Measurements from ENCODE around the gene SPATA21.
"Not testable (repeated sequence)": the region's sequence is repeated elsewhere in the genome, so short reads cannot be mapped to it uniquely, and the experiment has no call there.

SPATA21 gene

DNA sequence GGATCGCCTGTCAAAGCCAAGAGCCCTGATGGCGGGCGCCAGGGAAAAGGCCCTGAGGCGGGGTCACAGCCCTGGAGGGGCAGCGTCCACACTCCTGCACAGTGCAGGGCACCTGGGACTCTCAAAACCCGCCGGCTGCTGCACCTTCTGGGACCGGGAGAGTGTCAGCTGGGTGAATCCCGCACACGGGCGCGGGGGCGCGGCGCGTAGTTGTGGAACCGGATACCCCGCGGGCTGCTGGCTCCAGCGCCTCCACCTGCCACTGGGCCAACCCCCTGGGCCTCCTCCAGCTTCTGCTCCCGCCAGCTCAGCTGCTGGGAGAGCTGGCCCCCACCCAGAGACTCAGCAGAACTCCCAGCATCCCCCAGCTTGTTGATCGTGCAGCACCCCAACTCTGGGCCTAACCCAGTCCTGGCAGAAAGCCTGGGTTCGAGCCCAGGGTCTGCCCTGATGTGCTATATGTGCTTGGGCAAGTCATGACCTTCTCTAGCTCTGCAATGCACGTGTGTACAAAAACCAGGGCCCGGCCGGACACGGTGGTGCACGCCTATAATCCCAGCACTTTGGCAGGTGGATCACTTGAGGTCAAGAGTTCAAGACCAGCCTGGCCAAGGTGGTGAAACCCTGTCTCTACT lies 37.1 kb upstream of the SPATA21 start:
- H3K4me3 ChIP-seq (ENCODE audit: low read length), result no peak overlapping the region
- H3K36me3 ChIP-seq (ENCODE audit: insufficient read depth, low read length), result peaks cover 49% of the 10 kb centered on the region
- H3K9ac ChIP-seq (ENCODE audit: low read depth, low read length), result no peak overlapping the region
- no peaks in the 10 kb centered on the region for H3K9me3 ChIP-seq (ENCODE audit: insufficient read depth, low read depth, low read length)
- 95% methylated on average over 28 of the region's 28 CpGs for WGBS
- no peak overlapping the region for H3K27ac ChIP-seq (ENCODE audit: low read depth, low read length)
- no peaks in the 10 kb centered on the region for H3K4me1 ChIP-seq (ENCODE audit: insufficient read depth, low read length)
- H3K27me3 ChIP-seq (ENCODE audit: insufficient read depth, low read length), result no peaks in the 10 kb centered on the region

DNA sequence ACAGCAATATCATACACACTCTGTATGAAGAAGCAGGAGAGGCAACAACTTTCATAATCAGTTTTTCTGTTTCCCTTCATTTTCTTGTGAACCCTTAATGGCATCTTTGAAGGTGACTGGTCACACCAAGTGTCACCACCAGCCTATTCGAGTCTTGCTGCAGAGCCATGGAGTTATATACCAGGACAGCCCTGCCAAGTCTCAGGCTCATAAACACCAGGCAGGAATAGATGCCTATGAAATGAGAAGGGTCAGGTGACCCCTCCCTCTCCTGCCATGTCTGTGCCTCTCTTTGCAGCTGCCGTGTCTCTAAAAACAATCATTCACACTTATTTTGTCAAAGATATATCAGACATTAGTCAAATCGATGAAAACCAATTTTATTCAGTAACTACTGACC lies 31.3 kb upstream of the SPATA21 start:
- no peaks in the 10 kb centered on the region for H3K4me1 ChIP-seq (ENCODE audit: insufficient read depth, low read length)
- WGBS, result 81% methylated on average over 3 of the region's 3 CpGs

DNA sequence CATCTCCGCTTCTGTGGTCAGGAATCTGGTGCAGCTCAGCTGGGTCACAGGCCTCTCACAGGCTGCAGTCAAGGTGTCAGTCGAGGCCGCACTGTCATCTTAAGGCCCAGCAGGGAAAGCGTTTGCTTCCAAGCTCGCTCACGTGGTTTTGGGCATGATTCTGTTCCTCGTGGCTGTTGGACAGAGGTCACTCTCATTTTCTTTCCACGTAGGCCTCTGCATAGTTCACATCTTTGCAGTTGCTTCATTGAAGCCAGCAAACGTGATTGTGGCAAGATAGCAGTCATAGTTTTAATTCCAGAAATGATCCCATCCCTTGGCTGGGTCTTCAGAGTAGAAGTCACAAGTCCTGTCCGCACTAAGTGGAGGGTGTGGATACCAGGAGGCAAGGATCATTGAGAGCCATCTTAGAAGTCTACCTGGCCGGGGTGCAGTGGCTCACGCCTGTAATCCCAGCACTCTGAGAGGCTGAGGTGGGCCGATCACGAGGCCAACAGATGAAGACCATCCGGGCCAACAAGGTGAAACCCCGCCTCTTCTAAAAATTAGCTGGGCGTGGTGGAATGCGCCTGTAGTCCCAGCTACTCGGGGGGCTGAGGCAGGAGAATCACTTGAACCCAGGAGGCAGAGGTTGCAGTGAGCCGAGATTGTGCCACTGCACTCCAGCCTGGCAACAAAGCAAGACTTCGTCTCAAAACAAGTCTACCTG lies 27.8 kb upstream of the SPATA21 start:
- Histone ChIP-seq H3K9ac (ENCODE audit: low read depth, low read length) (no peak overlapping the region), H3K4me1 (ENCODE audit: insufficient read depth, low read length) (no peaks in the 10 kb centered on the region), H3K9me3 (ENCODE audit: insufficient read depth, low read depth, low read length) (no peaks in the 10 kb centered on the region), H3K4me3 (ENCODE audit: low read length) (no peak overlapping the region), H3K27me3 (ENCODE audit: insufficient read depth, low read length) (no peaks in the 10 kb centered on the region), H3K27ac (ENCODE audit: low read depth, low read length) (no peak overlapping the region), H3K36me3 (ENCODE audit: insufficient read depth, low read length) (peaks cover 3% of the 10 kb centered on the region)
- WGBS, result 93% methylated on average over 21 of the region's 21 CpGs

More for the DNA sequence above, 31.3 kb upstream of the SPATA21 start:
- Histone ChIP-seq H3K9me3 (ENCODE audit: insufficient read depth, low read depth, low read length) (no peaks in the 10 kb centered on the region), H3K36me3 (ENCODE audit: insufficient read depth, low read length) (peaks cover 23% of the 10 kb centered on the region), H3K9ac (ENCODE audit: low read depth, low read length) (no peak overlapping the region), H3K27ac (ENCODE audit: low read depth, low read length) (no peak overlapping the region), H3K4me3 (ENCODE audit: low read length) (no peak overlapping the region), H3K27me3 (ENCODE audit: insufficient read depth, low read length) (no peaks in the 10 kb centered on the region)

DNA sequence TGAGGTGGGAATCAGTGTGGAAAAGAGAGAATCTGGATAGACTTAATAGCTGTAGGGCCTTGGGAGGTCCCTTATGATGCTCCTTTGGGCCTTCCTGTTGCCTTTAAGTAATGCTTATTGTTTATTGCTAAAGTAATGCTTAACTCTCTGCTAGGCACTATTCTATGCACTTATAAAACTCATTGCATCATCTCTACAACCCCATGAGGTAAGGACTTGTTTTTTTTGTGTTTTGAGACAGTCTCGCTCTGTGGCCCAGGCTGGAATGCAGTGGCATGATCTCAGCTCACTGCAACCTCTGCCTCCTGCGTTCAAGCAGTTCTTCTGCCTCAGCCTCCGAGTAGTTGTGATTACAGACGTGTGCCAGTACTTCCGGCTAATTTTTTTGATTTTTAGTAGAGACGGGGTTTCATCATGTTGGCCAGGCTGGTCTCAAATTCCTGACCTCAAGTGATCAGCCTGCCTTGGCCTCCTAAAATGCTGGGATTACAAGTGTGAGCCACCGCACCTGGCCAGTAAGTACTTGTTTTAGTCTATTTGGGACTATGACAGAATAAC lies 25.6 kb upstream of the SPATA21 start:
- Histone ChIP-seq H3K9ac (ENCODE audit: low read depth, low read length) (no peak overlapping the region), H3K4me1 (ENCODE audit: insufficient read depth, low read length) (no peaks in the 10 kb centered on the region), H3K9me3 (ENCODE audit: insufficient read depth, low read depth, low read length) (no peaks in the 10 kb centered on the region), H3K36me3 (ENCODE audit: insufficient read depth, low read length) (peaks cover 24% of the 10 kb centered on the region), H3K27me3 (ENCODE audit: insufficient read depth, low read length) (no peaks in the 10 kb centered on the region), H3K27ac (ENCODE audit: low read depth, low read length) (no peak overlapping the region), H3K4me3 (ENCODE audit: low read length) (no peak overlapping the region)
- 94% methylated on average over 7 of the region's 7 CpGs for WGBS

DNA sequence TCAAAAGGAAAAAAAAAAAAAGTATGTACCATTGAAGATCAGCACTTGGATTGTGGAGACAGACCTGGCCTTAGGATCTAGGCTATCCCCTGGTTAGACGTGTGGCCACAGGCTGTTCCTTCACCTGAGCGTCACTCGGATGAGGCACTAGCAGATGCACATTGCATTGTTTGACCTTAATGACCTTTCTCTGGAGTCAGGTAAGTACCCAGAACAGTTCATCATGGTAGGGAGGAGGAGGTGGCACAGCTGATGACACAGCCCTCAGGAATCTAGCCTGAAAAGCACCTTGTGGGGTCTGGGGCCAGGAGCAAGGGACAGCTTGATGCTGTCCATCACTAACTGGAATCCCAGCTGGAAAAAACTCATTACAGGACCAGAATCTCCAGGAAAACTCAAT lies 24.5 kb upstream of the SPATA21 start:
- Histone ChIP-seq H3K9me3 (ENCODE audit: insufficient read depth, low read depth, low read length) (no peaks in the 10 kb centered on the region), H3K4me3 (ENCODE audit: low read length) (no peak overlapping the region), H3K9ac (ENCODE audit: low read depth, low read length) (no peak overlapping the region), H3K27me3 (ENCODE audit: insufficient read depth, low read length) (no peaks in the 10 kb centered on the region), H3K36me3 (ENCODE audit: insufficient read depth, low read length) (peaks cover 35% of the 10 kb centered on the region), H3K27ac (ENCODE audit: low read depth, low read length) (no peak overlapping the region), H3K4me1 (ENCODE audit: insufficient read depth, low read length) (no peaks in the 10 kb centered on the region)
- WGBS, result 94% methylated on average over 3 of the region's 3 CpGs

DNA sequence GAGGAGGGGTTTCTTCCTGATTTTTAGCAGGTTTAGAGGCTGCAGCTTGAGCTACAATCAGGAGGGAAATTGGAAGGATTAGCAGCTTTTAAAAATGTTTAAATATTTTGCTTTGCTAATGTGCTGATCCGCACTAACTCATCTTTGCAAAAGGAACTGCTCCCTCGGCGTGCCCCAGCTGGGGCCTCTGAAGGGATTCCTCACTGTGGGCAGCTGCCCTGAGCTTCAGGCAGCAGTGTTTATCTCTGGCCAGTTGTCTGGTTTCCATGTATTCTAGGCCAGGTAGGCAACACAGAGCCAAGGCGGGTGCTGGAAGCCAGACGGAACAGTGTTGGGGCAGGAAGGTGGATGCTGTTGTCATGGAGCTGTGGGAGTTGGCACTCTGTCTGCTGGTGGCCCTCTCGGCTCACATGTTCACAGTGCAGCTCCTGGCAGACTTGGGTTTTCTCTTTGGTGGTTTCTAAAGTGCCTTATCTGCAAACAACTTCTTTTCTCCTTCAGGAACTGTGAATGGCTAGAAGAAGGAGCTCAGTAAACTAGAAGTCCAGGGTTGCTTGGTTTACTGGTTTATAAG lies 22.2 kb upstream of the SPATA21 start:
- 94% methylated on average over 6 of the region's 6 CpGs for WGBS
- no peaks in the 10 kb centered on the region for H3K9me3 ChIP-seq (ENCODE audit: insufficient read depth, low read depth, low read length)
- no peak overlapping the region for H3K4me3 ChIP-seq (ENCODE audit: low read length)
- H3K27ac ChIP-seq (ENCODE audit: low read depth, low read length), result no peak overlapping the region
- H3K36me3 ChIP-seq (ENCODE audit: insufficient read depth, low read length), result peaks cover 51% of the 10 kb centered on the region
- no peak overlapping the region for H3K9ac ChIP-seq (ENCODE audit: low read depth, low read length)
- no peaks in the 10 kb centered on the region for H3K27me3 ChIP-seq (ENCODE audit: insufficient read depth, low read length)
- H3K4me1 ChIP-seq (ENCODE audit: insufficient read depth, low read length), result no peaks in the 10 kb centered on the region

DNA sequence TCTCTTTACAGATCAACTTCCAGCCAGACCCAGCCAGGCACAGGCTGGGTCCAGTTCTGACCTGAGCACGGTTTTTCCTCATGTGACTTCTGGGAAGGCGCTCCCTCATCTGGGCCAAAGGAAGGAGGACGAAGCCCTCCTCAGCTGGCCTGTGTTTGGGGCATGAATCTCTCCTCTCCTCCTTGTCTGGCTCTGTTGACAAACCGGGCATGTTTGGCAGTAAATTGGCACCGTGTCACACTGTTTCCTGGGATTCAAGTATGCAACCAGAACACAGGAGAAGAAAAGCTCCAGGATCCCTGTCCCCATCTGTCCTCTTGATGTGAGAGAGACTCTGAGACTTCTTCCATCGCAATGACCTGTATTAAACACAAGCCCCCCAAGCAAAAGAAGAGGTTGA lies 21.6 kb upstream of the SPATA21 start:
- WGBS, result 95% methylated on average over 6 of the region's 6 CpGs

DNA sequence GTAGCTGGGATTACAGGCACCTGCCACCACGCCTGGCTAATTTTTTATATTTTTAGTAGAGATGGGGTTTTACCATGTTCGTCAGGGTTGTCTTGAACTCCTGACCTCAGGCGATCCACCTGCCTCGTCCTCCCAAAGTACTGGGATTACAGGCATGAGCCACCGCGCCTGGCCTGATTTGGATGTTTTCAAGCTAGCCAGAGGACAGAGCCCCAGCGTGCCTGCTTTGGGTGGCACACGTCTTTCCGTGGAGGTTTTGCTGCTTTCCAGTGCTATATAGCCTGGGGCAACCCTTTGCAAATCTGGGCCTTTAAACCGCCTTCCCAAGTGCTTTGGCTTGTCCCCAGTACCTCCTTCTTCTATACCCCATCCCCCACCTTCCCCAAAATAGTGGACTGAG lies 18.9 kb upstream of the SPATA21 start:
- H3K9me3 ChIP-seq (ENCODE audit: insufficient read depth, low read depth, low read length); H3K27ac ChIP-seq (ENCODE audit: low read depth, low read length); H3K4me1 ChIP-seq (ENCODE audit: insufficient read depth, low read length); H3K27me3 ChIP-seq (ENCODE audit: insufficient read depth, low read length); H3K4me3 ChIP-seq (ENCODE audit: low read length); H3K9ac ChIP-seq (ENCODE audit: low read depth, low read length): not testable (repeated sequence)
- H3K36me3 ChIP-seq (ENCODE audit: insufficient read depth, low read length), result peaks cover 70% of the 10 kb centered on the region
- 93% methylated on average over 10 of the region's 10 CpGs for WGBS

More for the DNA sequence above, 21.6 kb upstream of the SPATA21 start:
- peaks cover 51% of the 10 kb centered on the region for H3K36me3 ChIP-seq (ENCODE audit: insufficient read depth, low read length)
- no peak overlapping the region for H3K9ac ChIP-seq (ENCODE audit: low read depth, low read length)
- no peak overlapping the region for H3K4me3 ChIP-seq (ENCODE audit: low read length)
- no peak overlapping the region for H3K27ac ChIP-seq (ENCODE audit: low read depth, low read length)
- H3K27me3 ChIP-seq (ENCODE audit: insufficient read depth, low read length), result no peaks in the 10 kb centered on the region
- no peaks in the 10 kb centered on the region for H3K4me1 ChIP-seq (ENCODE audit: insufficient read depth, low read length)
- H3K9me3 ChIP-seq (ENCODE audit: insufficient read depth, low read depth, low read length), result no peaks in the 10 kb centered on the region

DNA sequence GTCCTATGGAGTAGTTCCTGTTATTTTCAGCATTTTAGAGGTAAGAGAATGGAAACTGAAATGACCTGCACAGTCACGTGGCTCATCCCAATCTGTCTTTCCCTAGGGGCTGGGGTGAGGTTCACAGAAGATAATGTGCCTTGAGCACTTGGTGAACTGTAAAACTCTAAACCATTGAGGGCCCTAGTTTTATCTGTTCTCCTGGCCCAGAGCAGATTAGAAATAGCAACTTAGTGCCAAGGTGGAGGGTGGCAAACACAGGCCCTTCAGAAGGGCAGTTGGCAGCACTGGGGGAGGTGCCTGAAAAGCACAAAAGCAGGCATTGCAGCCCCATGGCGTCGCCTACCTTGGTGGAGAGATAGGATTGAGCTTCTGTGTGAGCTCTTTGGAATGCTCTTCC lies 17.7 kb upstream of the SPATA21 start:
- H3K27ac ChIP-seq (ENCODE audit: low read depth, low read length); H3K4me1 ChIP-seq (ENCODE audit: insufficient read depth, low read length); H3K4me3 ChIP-seq (ENCODE audit: low read length); H3K9me3 ChIP-seq (ENCODE audit: insufficient read depth, low read depth, low read length); H3K9ac ChIP-seq (ENCODE audit: low read depth, low read length); H3K27me3 ChIP-seq (ENCODE audit: insufficient read depth, low read length): not testable (repeated sequence)
- WGBS, result 86% methylated on average over 3 of the region's 3 CpGs
- peaks cover 78% of the 10 kb centered on the region for H3K36me3 ChIP-seq (ENCODE audit: insufficient read depth, low read length)

DNA sequence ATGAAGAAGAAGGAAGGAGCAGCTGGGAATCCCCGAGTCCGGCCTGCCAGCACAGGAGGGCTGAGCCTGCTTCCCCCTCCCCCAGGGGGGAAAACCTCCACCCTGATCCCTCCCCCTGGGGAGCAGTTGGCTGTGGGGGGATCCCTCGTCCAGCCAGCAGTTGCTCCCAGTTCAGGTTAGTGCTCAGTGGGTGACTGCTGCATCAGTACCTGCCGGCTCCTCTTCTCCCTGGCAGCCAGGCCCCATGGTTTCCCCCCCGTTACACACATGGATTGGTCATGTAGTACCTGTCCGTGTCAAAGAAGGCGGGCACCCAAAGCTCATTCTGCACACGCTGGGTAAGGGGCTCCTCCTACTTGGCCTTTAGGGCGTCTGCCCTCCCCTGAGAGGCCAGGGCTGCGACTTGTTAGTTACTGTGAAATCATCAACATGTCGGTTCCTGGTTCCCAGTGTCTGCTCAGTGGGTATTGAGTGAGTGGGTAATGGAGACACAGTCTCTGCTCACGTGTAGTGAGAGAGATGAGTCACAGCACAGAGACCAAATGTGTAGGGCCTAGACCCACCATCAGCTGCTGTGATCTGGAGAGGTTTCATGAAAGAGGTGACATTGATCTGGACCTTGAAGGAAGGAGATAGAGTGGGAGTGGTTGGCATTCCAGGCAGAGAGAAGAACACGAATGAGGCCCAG lies 14.8 kb upstream of the SPATA21 start:
- H3K4me3 ChIP-seq (ENCODE audit: low read length), result no peak overlapping the region
- no peak overlapping the region for H3K9ac ChIP-seq (ENCODE audit: low read depth, low read length)
- H3K9me3 ChIP-seq (ENCODE audit: insufficient read depth, low read depth, low read length), result no peaks in the 10 kb centered on the region
- peaks cover 78% of the 10 kb centered on the region for H3K36me3 ChIP-seq (ENCODE audit: insufficient read depth, low read length)
- WGBS, result 94% methylated on average over 11 of the region's 13 CpGs
- no peaks in the 10 kb centered on the region for H3K27me3 ChIP-seq (ENCODE audit: insufficient read depth, low read length)
- no peaks in the 10 kb centered on the region for H3K4me1 ChIP-seq (ENCODE audit: insufficient read depth, low read length)
- no peak overlapping the region for H3K27ac ChIP-seq (ENCODE audit: low read depth, low read length)

DNA sequence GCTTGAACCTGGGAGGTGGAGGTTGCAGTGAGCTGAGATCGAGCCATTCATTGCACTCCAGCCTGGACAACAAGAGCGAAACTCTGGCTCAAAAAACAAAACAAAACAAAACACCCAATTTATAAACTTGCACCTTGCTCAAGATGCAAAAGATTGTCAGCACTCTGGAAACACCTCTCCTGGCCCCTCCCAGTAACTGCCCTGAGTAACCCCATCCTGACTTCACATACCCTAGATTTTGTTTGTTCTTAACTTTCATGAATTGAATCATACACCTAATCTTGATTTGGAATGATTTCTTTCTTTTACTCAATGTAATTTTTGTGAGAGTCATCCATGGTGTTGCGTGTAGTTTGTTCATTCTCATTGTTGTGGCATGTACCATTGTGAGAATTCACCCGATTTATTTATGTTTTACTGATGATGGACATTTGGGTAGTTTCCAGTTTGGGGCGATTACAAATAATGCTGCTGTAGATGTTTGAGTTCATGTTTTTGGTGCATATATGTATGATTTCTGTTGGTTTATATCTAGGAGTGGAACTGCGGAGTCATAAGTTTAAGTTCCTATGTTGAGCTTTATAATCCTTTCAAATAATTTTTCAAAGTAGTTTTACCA lies 13.7 kb upstream of the SPATA21 start:
- WGBS, result 79% methylated on average over 6 of the region's 6 CpGs
- Histone ChIP-seq H3K4me1 (ENCODE audit: insufficient read depth, low read length) (no peaks in the 10 kb centered on the region), H3K9ac (ENCODE audit: low read depth, low read length) (no peak overlapping the region), H3K36me3 (ENCODE audit: insufficient read depth, low read length) (peaks cover 78% of the 10 kb centered on the region), H3K4me3 (ENCODE audit: low read length) (no peak overlapping the region), H3K27me3 (ENCODE audit: insufficient read depth, low read length) (no peaks in the 10 kb centered on the region), H3K27ac (ENCODE audit: low read depth, low read length) (no peak overlapping the region), H3K9me3 (ENCODE audit: insufficient read depth, low read depth, low read length) (no peaks in the 10 kb centered on the region)

All from HUES64 (cell line).